SH-SY5Y (cell line): ENCODE data around the gene B3GALNT2.

Experiments used
- GATA2 ChIP-seq: IDR thresholded peaks from 2 replicates; pipeline ENCODE4 v1.6.1; 2011; ENCODE audit warnings: mild to moderate bottlenecking, low read depth, low read length
- GATA3 ChIP-seq: IDR thresholded peaks from 2 replicates; pipeline ENCODE4 v1.6.1; 2011; ENCODE audit warnings: low read depth, mild to moderate bottlenecking, low read length, moderate library complexity

The B3GALNT2 gene

DNA sequence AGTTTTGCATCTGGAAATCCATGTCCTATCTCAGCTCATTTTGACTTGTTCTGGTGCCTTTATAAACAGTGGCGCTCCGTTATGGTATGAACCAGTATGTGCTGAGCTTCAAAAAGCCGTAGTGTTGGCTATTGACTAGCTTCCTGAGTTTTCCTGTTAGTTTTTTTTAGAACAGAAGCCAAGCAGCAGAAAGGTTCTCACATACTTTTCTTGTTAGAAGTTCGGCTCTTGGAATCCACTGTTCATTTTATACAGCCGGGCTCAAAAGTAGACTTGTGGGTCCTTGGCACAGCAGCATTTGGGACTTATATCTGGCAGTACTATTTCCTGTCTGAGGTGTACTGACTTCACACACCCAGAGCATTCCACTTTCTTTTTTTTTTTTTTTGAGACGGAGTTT lies 73.3 kb downstream of the B3GALNT2 start:
- TF ChIP-seq GATA2 = no peak
- no peak for TF ChIP-seq GATA3

DNA sequence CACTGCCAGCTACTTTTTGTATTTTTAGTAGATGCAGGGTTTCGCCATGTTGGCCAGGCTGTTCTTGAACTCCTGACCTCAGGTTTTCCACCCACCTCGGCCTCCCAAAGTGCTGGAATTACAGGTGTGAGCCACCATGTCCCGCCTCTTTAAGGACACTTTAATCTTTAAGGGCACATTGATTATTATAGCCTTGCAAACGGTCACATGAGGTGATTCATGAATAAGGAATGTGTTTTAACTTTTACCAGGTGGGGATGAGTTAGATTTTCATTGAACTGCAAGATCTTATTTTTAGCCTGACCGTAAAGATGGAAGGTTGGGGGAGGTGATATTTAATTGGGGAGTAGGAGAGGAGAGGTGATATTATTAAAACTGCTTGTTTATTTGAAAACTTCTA lies 75.1 kb downstream of the B3GALNT2 start:
- no peak for TF ChIP-seq GATA3
- no peak for TF ChIP-seq GATA2

DNA sequence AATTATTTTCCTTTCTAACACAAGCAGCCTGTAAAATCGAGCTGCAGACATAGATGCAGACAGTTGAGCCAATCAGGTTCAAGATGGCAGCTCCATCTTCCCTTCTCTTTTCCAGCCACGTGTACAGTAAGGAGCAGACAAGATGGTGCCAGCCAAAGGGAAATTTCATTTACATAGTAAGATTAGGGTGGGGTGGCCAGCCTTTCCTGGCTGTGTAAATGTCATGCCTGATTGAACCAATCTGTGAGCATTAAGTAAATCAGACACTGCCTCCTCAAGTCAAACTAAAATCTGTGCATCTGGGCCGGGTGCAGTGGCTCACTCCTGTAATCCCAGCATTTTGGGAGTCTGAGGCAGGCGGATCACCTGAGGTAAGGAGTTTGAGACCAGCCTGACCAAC lies 76.8 kb downstream of the B3GALNT2 start:
- no peak for TF ChIP-seq GATA3
- no peak for TF ChIP-seq GATA2

DNA sequence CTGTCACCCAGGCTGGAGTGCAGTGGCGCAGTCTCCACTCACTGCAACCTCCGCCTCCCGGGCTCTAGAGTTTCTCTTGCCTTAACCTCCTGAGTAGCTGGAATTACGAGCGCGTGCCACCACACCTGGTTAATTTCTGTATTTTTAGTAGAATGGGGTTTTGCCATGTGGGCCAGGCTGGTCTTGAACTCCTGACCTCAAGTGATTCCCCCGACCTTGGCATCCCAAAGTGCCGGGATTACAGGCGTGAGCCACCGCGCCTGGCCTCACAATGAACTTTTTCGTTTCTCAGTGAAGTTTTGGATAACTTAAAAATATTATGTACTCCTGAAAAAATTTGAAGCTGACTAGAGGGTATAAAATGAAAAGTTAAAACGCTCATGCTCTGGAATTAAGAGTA lies 77.6 kb downstream of the B3GALNT2 start:
- TF ChIP-seq GATA3 (no peak), GATA2 (no peak)

DNA sequence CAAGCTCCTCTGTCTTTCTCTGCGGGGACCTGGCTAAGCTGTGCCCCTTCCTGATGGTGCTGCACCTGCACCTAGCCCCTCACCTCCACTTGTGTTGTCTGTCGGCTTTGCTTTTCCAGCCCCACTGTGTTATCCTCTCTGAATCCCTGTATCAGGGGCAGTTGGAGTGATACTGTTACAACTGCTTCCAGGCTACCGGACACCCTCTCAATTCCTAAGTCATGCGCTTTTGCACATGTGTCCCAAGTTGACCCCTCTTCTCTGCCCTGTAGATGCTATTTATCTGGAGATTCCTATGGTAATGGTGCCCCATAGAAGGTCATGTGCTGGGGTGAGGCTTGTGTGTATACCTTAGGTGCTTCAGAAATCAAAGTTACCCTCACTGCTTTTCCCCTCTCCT lies 78.1 kb downstream of the B3GALNT2 start:
- TF ChIP-seq GATA2 = no peak
- TF ChIP-seq GATA3 = no peak

DNA sequence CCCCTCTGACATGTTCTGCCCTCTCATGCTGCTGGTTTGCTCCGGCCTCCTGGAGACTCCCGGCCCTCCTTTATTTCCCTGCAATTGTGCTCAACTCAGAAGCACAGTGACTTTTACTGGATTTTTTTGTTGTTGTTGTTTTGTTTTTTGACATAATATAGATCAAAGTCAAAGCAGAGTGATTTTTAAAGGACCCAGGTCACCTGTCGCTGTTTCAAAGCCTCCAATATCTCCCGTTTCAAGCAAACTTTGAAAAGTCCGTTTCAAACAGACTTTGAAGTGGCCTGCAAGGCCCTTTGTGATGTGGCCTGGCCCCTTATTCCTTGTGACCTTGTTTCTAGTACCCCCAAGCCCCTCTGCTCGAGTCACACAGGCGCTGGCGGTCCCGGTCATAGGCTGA lies 78.9 kb downstream of the B3GALNT2 start:
- no peak for TF ChIP-seq GATA3
- no peak for TF ChIP-seq GATA2

DNA sequence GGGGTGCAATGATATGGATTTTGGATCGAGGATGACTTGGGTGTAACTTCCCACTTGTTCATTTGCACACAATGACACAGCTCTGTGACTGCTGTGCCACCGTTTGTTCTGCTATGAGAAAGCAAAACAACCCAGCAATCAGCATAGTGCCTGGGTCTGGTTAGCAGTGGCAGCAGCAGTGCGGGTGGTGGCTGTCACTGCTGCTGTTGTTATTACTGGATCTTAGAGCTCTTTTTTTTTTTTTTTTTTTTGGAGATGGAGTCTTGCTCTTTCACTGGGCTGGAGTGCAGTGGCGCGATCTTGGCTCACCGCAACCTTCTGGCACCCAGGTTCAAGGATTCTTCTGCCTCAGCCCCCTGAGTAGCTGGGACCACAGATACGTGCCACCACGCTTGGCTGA lies 80.2 kb downstream of the B3GALNT2 start:
- no peak for TF ChIP-seq GATA3
- no peak for TF ChIP-seq GATA2

DNA sequence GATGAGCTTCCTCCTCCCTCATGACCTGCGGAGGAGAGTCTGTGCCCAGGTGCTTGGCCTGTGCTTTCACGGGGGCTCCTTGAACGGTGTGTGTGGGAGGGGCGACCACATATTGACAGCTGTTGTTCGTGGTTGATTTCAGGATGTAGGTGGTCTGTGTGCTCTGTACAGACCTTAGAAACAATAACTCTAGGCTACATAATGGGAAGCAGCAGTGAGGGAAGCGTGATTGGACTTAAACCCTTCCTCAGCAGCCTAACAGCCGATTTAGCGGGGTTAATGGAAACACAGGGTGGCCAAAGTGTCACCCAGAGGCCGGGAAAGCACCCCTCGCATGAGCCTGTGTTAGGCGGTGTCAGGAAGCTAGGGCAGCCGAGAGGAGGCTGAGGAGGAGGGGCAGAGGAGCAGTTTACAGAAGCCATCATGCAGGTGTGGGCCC lies 81.0 kb downstream of the B3GALNT2 start:
- TF ChIP-seq GATA2 = no peak
- TF ChIP-seq GATA3 = no peak

DNA sequence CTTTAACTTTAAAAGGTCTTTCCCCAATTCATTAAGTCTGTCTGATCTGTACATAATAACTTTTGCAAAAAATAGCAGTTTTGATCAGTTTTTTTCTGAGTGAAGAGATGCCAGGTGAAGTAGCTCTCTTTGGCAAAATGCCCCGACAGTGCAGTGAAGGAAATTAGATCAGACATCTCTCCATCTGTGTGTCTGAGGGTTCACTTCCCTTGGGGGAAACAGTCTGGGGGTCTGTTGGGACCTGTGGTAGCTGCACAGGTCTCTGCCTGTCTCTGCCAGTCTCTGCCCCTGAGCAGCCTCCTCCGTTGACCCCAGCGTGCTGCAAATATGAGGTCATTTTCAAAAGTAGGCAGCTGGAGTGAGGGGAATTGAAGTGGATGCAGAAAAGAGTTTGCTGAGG lies 82.5 kb downstream of the B3GALNT2 start:
- TF ChIP-seq GATA2 (no peak), GATA3 (no peak)

DNA sequence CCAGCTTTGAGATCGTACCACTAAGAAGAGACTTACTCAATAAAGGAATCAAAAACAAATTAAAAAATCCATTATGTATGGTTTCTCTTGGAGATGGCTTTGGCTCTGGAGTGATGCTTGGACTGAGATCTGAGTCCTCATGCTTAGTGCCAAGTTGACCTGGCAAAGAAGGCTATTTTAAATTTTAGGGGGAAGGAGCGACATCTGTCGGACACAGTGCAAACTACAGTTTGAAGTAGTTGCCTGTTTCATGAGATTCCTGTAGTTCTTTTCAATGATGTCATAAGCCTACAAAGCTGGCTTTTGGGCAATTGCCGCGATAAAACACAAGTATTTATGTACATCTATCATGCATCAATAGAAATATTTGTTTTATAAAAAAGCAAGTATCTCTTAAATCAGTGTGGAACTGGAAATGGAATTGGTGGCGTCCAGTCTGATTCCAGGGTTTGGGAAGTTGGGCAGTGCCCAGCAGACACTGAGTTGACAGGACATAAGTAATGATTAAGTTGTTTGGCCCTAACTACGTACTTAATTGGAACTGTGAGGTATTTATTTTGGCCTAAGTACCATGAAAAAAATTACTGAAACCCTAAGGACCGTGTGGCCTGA lies 87.1 kb downstream of the B3GALNT2 start:
- TF ChIP-seq GATA2 (no peak), GATA3 (no peak)

DNA sequence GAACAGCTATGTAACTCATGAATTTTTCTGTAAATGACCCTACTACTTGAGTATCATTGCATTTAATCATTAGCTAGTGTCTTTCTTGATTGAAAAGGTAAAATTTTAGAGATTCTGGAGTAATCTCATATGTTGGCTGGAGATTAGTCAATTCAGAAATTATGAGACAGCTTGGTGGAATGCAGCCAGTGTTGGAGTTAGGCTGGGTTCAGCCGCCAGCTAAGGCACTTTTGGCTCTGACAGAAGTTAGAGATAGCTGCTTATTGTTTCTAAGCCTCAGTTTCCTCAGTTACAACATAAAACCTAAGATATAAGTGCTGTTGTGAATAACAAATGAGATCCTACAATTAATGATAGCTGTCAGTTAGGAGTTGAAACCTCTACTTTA lies 87.6 kb downstream of the B3GALNT2 start:
- no peak for TF ChIP-seq GATA3

DNA sequence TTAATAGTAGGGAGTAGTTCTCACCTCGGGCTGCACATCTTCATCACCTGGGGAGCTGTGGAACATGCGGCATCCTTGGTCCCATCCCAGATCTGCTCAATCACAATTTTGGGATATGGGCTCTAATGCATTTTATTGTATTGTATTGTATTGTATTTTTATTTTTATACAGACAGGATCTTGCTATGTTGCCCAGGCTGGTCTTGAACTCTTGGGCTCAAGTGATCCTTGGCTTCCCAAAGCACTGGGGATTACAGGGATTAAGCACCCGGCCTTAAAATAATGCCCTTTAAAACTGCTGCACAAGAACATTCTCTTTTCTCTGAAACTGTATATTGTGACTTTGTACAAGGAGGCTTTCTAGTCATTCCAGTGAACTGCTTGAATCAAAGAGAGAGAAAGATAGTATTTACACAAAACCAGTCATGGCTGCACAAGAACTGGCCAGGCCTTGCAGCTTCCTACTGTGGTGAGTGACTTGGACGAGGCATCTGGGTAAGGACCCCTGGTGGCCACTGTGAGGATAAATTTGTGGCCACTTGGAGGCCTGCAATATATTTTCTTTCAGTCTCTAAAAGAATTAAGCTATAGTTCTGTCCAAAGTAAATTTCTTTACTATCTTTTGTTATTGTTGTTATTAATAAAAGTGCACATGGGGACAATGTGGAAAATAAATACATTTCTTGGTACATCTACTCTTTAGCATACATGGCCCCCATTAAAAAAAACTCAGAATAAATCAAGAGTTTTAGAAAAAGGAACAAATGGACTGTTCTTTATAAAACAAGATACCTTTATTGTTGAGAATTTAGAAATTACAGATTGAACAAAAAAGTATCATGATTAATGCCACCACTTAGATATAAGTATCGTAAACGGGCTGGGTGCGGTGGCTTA lies 89.0 kb downstream of the B3GALNT2 start:
- TF ChIP-seq GATA3 = no peak
- TF ChIP-seq GATA2 = no peak

DNA sequence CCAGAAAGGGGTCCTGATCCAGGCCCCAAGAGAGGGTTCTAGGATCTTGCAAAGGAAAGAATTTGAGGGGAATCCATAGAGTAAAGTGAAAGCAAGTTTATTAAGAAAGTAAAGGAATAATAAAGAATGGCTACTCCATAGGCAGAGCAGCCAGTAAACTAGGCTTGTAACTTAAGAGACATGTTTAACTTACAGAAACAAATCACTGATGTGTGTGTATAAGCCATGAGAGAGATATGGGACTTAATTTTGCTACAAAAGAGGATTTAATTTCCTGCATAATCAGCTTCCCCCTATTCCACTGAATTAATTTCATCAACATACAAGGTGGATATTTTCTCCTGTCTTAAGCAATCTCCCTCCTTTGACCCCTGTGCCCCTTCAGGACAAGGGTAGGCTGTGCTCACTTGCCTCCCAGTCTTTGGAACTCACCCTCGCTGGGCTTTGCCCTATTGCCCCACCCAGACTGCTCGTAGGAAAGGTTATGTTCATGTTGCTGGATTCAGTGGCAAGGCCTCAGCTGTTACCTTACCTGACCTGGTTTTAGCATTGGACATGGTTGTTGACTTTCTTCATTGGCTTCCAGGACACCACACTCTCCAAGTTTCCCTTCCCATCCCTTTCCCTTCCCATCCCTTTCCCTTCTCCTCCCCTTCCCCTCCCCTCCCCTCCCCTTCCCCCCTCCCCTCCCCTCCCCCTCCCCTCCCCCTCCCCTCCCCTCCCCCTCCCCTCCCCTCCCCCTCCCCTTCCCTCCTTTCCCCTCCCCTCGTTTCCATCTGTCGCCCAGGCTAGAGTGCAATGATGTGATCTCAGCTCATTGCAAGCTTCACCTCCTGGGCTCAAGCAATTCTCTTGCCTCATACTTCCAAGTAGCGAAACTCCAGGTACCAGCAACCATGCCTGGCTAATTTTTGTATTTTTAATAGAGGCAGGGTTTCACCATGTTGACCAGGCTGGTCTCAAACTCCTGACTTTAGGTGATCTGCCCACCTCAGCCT lies 92.5 kb downstream of the B3GALNT2 start:
- TF ChIP-seq GATA2 = no peak
- no peak for TF ChIP-seq GATA3

DNA sequence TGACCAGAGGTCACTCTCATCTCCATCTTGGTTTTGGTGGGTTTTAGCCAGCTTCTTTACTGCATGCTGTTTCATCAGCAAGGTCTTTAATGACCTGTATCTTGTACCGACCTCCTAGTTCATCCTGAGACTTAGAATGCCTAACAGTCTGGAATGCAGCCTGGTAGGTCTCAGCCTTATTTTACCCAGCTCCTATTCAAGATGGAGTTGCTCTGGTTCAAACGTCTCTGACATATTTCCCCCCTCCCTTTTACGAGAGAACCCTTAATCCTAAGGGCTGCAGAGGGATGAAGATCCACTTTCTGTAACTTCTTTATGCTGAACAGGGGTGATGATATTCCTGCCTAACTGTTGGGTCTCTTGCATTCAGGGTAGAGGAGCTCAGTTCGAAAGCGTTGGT lies 93.8 kb downstream of the B3GALNT2 start:
- TF ChIP-seq GATA2 = no peak
- TF ChIP-seq GATA3 = no peak
